C4-2B (cell line): ENCODE results near the gene UBALD2.

ENCODE experiments used
- CTCF ChIP-seq: fragments of 450-650 bp; conservative IDR thresholded peaks from 2 replicates; pipeline ENCODE4 v1.5.1; 2017; ENCODE audit warnings: mild to moderate bottlenecking
- ZFX ChIP-seq: fragments of 450-650 bp; IDR thresholded peaks from 2 replicates; pipeline ENCODE4 v1.6.1; 2017

GRCh38 chr17:76270127-76270592 is 5.0 kb downstream of the UBALD2 start:
- TF ChIP-seq CTCF, result no peak
- TF ChIP-seq ZFX, result no peak
